ENCODE data around the gene NPTX1. TPM values are rescaled to one million over a fixed set of nuclear protein-coding genes. Genes with fewer than 3 reads are reported as not detected.

NPTX1 gene
- polyA plus RNA-seq, 1 donor from 2014 or later, result 0.56 TPM

- no peak for TF ChIP-seq SMC3 (conservative IDR thresholded peaks at IDR 0.05; ENCODE audit: poor library complexity)
- TF ChIP-seq POLR2AphosphoS5 (IDR thresholded peaks at IDR 0.05), result no peak
- no peak for TF ChIP-seq EP300 (conservative IDR thresholded peaks at IDR 0.05; ENCODE audit: poor library complexity, severe bottlenecking)
- no peak for TF ChIP-seq MXI1 (conservative IDR thresholded peaks at IDR 0.05; ENCODE audit: poor library complexity, severe bottlenecking)
- TF ChIP-seq TAF1 (IDR thresholded peaks at IDR 0.05; ENCODE audit: low read depth), result no peak
- no peak for TF ChIP-seq RAD21 (conservative IDR thresholded peaks at IDR 0.05)
- no peak for TF ChIP-seq CTCF (IDR thresholded peaks at IDR 0.05; ENCODE audit: poor library complexity, severe bottlenecking)
- TF ChIP-seq EZH2 (IDR thresholded peaks at IDR 0.05; ENCODE audit: borderline replicate concordance, insufficient read depth, low read length, poor library complexity, severe bottlenecking), result no peak
- no peak for TF ChIP-seq REST (IDR thresholded peaks at IDR 0.05; ENCODE audit: borderline replicate concordance)
- Histone ChIP-seq H3K36me3 (ENCODE audit: insufficient read depth, low read length) (no peaks in the 10 kb centered on the region), H3K27ac (ENCODE audit: low read length) (no peak overlapping the region), H3K4me3 (ENCODE audit: low read length) (no peak overlapping the region), H3K79me2 (replicated peaks; ENCODE audit: insufficient read depth, low read length) (no peaks in the 10 kb centered on the region), H3K4me2 (ENCODE audit: low read length) (no peak overlapping the region), H3K9me3 (ENCODE audit: low read length) (no peaks in the 10 kb centered on the region), H3F3A (ENCODE audit: insufficient read depth, low read length, poor library complexity, severe bottlenecking) (no peaks in the 10 kb centered on the region), H3K27me3 (ENCODE audit: insufficient read depth, low read depth, low read length) (no peaks in the 10 kb centered on the region), H3K9ac (ENCODE audit: low read length) (no peak overlapping the region), H4K20me1 (ENCODE audit: insufficient read depth) (no peaks in the 10 kb centered on the region), H3K9me2 (ENCODE audit: insufficient read depth, low read length) (no peaks in the 10 kb centered on the region), H2AFZ (ENCODE audit: low read depth, low read length) (no peak overlapping the region)
These were observed 29.6 kb downstream of the NPTX1 start for GRCh38 chr17:80446645-80447405.

GRCh38 chr17:80445726-80446110 lies 30.7 kb downstream of the NPTX1 start:
- H2AFZ ChIP-seq (ENCODE audit: low read depth, low read length), result no peak overlapping the region
- H3K36me3 ChIP-seq (ENCODE audit: insufficient read depth, low read length), result no peaks in the 10 kb centered on the region
- no peak overlapping the region for H3K9ac ChIP-seq (ENCODE audit: low read length)
- no peaks in the 10 kb centered on the region for H3K9me3 ChIP-seq (ENCODE audit: low read length)
- no peaks in the 10 kb centered on the region for H3K79me2 ChIP-seq (replicated peaks; ENCODE audit: insufficient read depth, low read length)
- no peak for TF ChIP-seq EZH2 (IDR thresholded peaks at IDR 0.05; ENCODE audit: borderline replicate concordance, insufficient read depth, low read length, poor library complexity, severe bottlenecking)
- no peak for TF ChIP-seq TAF1 (IDR thresholded peaks at IDR 0.05; ENCODE audit: low read depth)
- no peak for TF ChIP-seq RAD21 (conservative IDR thresholded peaks at IDR 0.05)
- no peak for TF ChIP-seq POLR2AphosphoS5 (IDR thresholded peaks at IDR 0.05)
- no peaks in the 10 kb centered on the region for H4K20me1 ChIP-seq (ENCODE audit: insufficient read depth)
- no peaks in the 10 kb centered on the region for H3K27me3 ChIP-seq (ENCODE audit: insufficient read depth, low read depth, low read length)
- H3F3A ChIP-seq (ENCODE audit: insufficient read depth, low read length, poor library complexity, severe bottlenecking), result no peaks in the 10 kb centered on the region
- H3K4me2 ChIP-seq (ENCODE audit: low read length), result no peak overlapping the region
- no peak overlapping the region for H3K4me3 ChIP-seq (ENCODE audit: low read length)
- H3K9me2 ChIP-seq (ENCODE audit: insufficient read depth, low read length), result no peaks in the 10 kb centered on the region
- no peak overlapping the region for H3K27ac ChIP-seq (ENCODE audit: low read length)

Measured in neural cell (in vitro differentiated cells).